WI38 (cell line): Measurements from ENCODE around the gene STAT5B.

Experiments used
- H3K4me3 ChIP-seq: 2 replicates; pipeline ENCODE4 v1.5.1; 2011; ENCODE audit warnings: low read depth, mild to moderate bottlenecking, control low read depth, low read length
- CTCF ChIP-seq: IDR thresholded peaks from 2 replicates; pipeline ENCODE4 v1.5.1; 2012; ENCODE audit warnings: low read depth, mild to moderate bottlenecking, control low read depth, low read length

The STAT5B gene

GRCh38 chr17:42287305-42287976, 11.2 kb upstream of the STAT5B start:
- TF ChIP-seq CTCF: no peak
- H3K4me3 ChIP-seq: no peak overlapping the region; the same call in 1 of the 2 replicates

- H3K4me3 ChIP-seq: no peak overlapping the region
Measured at GRCh38 chr17:42286411-42287221, 10.4 kb upstream of the STAT5B start.

GRCh38 chr17:42285346-42286050, 9.3 kb upstream of the STAT5B start:
- H3K4me3 ChIP-seq: no peak overlapping the region
- TF ChIP-seq CTCF: no peak

More at GRCh38 chr17:42286411-42287221, 10.4 kb upstream of the STAT5B start:
- no peak for TF ChIP-seq CTCF

- no peak for TF ChIP-seq CTCF
- H3K4me3 ChIP-seq: no peak overlapping the region
Measured at GRCh38 chr17:42284566-42284965, 8.4 kb upstream of the STAT5B start.

GRCh38 chr17:42284024-42284369, 7.8 kb upstream of the STAT5B start:
- TF ChIP-seq CTCF: no peak

GRCh38 chr17:42283241-42284023, 7.2 kb upstream of the STAT5B start:
- no peak overlapping the region for H3K4me3 ChIP-seq
- TF ChIP-seq CTCF: no peak

More at GRCh38 chr17:42284024-42284369, 7.8 kb upstream of the STAT5B start:
- no peak overlapping the region for H3K4me3 ChIP-seq
